GM19043 (cell line): ENCODE data around the gene PLCB1.
A peak's percentile ranks its signal among the peaks of the same experiment; 100 is the strongest.

Experiments used
- ATAC-seq: cut with Tn5 transposase; IDR thresholded peaks from one replicate; pipeline ENCODE4 v1.9.1; 2021; ENCODE audit warnings: low read depth; ENCODE audit not compliant: unreplicated experiment

PLCB1 gene

GRCh38 chr20:8128291-8129060, 3.6 kb upstream of the PLCB1 start:
- no peak for ATAC-seq

GRCh38 chr20:8129211-8129976, 2.7 kb upstream of the PLCB1 start:
- no peak for ATAC-seq

- no peak for ATAC-seq
These were observed 1.1 kb upstream of the PLCB1 start for GRCh38 chr20:8130840-8131526.

GRCh38 chr20:8132484-8133309, 631 bp downstream of the PLCB1 start:
- peak; percentile 7 for ATAC-seq

GRCh38 chr20:8133310-8133768, 1.3 kb downstream of the PLCB1 start:
- ATAC-seq: no peak

- ATAC-seq: no peak
These were observed 1.9 kb downstream of the PLCB1 start for GRCh38 chr20:8133851-8134451.

- no peak for ATAC-seq
These were observed 7.8 kb downstream of the PLCB1 start for GRCh38 chr20:8139899-8140298.

- ATAC-seq: no peak
These were observed 11.4 kb downstream of the PLCB1 start for GRCh38 chr20:8143474-8143873.

- ATAC-seq: no peak
These were observed 12.5 kb downstream of the PLCB1 start for GRCh38 chr20:8144282-8145245.

- no peak for ATAC-seq
These were observed 13.4 kb downstream of the PLCB1 start for GRCh38 chr20:8145246-8146168.

GRCh38 chr20:8147476-8147875, 15.4 kb downstream of the PLCB1 start:
- no peak for ATAC-seq

GRCh38 chr20:8148501-8148900, 16.4 kb downstream of the PLCB1 start:
- no peak for ATAC-seq

- ATAC-seq: no peak
These were observed 18.5 kb downstream of the PLCB1 start for GRCh38 chr20:8150591-8150990.

- ATAC-seq: no peak
These were observed 19.3 kb downstream of the PLCB1 start for GRCh38 chr20:8151372-8151771.

- no peak for ATAC-seq
These were observed 20.1 kb downstream of the PLCB1 start for GRCh38 chr20:8152183-8152582.

- no peak for ATAC-seq
These were observed 20.8 kb downstream of the PLCB1 start for GRCh38 chr20:8152847-8153246.

- ATAC-seq: no peak
These were observed 21.3 kb downstream of the PLCB1 start for GRCh38 chr20:8153281-8153908.
